H9 (cell line): Measurements from ENCODE around the gene ST3GAL5. TPM values are rescaled to one million over a fixed set of nuclear protein-coding genes. Genes with fewer than 3 reads are reported as not detected.

Experiments used
- DNase-seq: peaks from one replicate; pipeline ENCODE4 v3.0.0-alpha.2; 2017
- H2AFZ ChIP-seq: one replicate; pipeline ENCODE4 v1.6.1; 2013; ENCODE audit warnings: mild to moderate bottlenecking, low read length, control low read depth, moderate library complexity
- H2AK5ac ChIP-seq: 2 replicates; pipeline ENCODE4 v1.6.1; 2013; ENCODE audit warnings: low read length, control low read depth, mixed read lengths; ENCODE audit not compliant: insufficient read length
- H2BK120ac ChIP-seq: one replicate; pipeline ENCODE4 v1.6.1; 2013; ENCODE audit warnings: low read depth, mild to moderate bottlenecking, low read length, control low read depth, inconsistent platforms; ENCODE audit not compliant: poor library complexity, severe bottlenecking
- H2BK12ac ChIP-seq: 2 replicates; pipeline ENCODE4 v1.6.1; 2013; ENCODE audit warnings: low read length, control low read depth, mixed read lengths, low read depth; ENCODE audit not compliant: insufficient read length
- H2BK15ac ChIP-seq: 2 replicates; pipeline ENCODE4 v1.6.1; 2013; ENCODE audit warnings: low read depth, low read length, control low read depth
- H2BK20ac ChIP-seq: one replicate; pipeline ENCODE4 v1.6.1; 2013; ENCODE audit warnings: low read depth, mild to moderate bottlenecking, low read length, control low read depth, inconsistent platforms; ENCODE audit not compliant: poor library complexity, severe bottlenecking
- H2BK5ac ChIP-seq: 2 replicates; pipeline ENCODE4 v1.6.1; 2013; ENCODE audit warnings: low read length, control low read depth, mixed read lengths; ENCODE audit not compliant: insufficient read length
- H3K14ac ChIP-seq: 2 replicates; pipeline ENCODE4 v1.6.1; 2013; ENCODE audit warnings: low read length, control low read depth; ENCODE audit not compliant: insufficient read depth
- H3K18ac ChIP-seq: 2 replicates; pipeline ENCODE4 v1.6.1; 2013; ENCODE audit warnings: low read depth, mild to moderate bottlenecking, mixed read lengths, low read length, control low read depth; ENCODE audit not compliant: insufficient read length
- H3K23ac ChIP-seq: 2 replicates; pipeline ENCODE4 v1.6.1; 2013; ENCODE audit warnings: low read length, control low read depth, mixed read lengths, low read depth; ENCODE audit not compliant: insufficient read length
- H3K23me2 ChIP-seq: 2 replicates; pipeline ENCODE4 v1.6.1; 2013; ENCODE audit warnings: low read depth, mild to moderate bottlenecking, mixed read lengths, low read length, control low read depth; ENCODE audit not compliant: insufficient read length, poor library complexity, severe bottlenecking
- H3K27ac ChIP-seq: 2 replicates; pipeline ENCODE4 v1.5.1; 2013; ENCODE audit warnings: low read length, control low read depth, mixed read lengths, low read depth; ENCODE audit not compliant: insufficient read length
- H3K27me3 ChIP-seq: 2 replicates; pipeline ENCODE4 v1.6.1; 2013; ENCODE audit warnings: low read length, control low read depth, inconsistent platforms; ENCODE audit not compliant: insufficient read depth
- H3K4ac ChIP-seq: 2 replicates; pipeline ENCODE4 v1.6.1; 2013; ENCODE audit warnings: low read depth, mild to moderate bottlenecking, control low read depth, inconsistent platforms, low read length, moderate library complexity
- H3K4me1 ChIP-seq: 2 replicates; pipeline ENCODE4 v1.6.1; 2013; ENCODE audit warnings: low read length, control low read depth, inconsistent platforms; ENCODE audit not compliant: insufficient read depth
- H3K4me2 ChIP-seq: 2 replicates; pipeline ENCODE4 v1.6.1; 2013; ENCODE audit warnings: low read length, control low read depth, mixed read lengths; ENCODE audit not compliant: insufficient read length, insufficient read depth
- H3K56ac ChIP-seq: 2 replicates; pipeline ENCODE4 v1.6.1; 2013; ENCODE audit warnings: low read depth, mild to moderate bottlenecking, mixed read lengths, low read length, control low read depth; ENCODE audit not compliant: insufficient read length
- H3K79me1 ChIP-seq: 2 replicates; pipeline ENCODE4 v1.6.1; 2013; ENCODE audit warnings: low read depth, mild to moderate bottlenecking, moderate library complexity, low read length, control low read depth, inconsistent platforms; ENCODE audit not compliant: insufficient read depth, poor library complexity, severe bottlenecking
- H3K79me2 ChIP-seq: 2 replicates; pipeline ENCODE4 v1.6.1; 2013; ENCODE audit warnings: low read length, control low read depth, inconsistent platforms; ENCODE audit not compliant: insufficient read depth
- H3K9ac ChIP-seq: 2 replicates; pipeline ENCODE4 v1.6.1; 2013; ENCODE audit warnings: low read length, control low read depth, mixed read lengths; ENCODE audit not compliant: insufficient read length; ENCODE audit errors: extremely low read depth
- H3K9me3 ChIP-seq: one replicate; pipeline ENCODE4 v1.6.1; 2013; ENCODE audit warnings: low read depth, low read length, inconsistent platforms; ENCODE audit not compliant: control insufficient read depth
- H3T11ph ChIP-seq: one replicate; pipeline ENCODE4 v1.6.1; 2013; ENCODE audit warnings: mild to moderate bottlenecking, low read length, control low read depth, inconsistent platforms
- H4K20me1 ChIP-seq: one replicate; pipeline ENCODE4 v1.6.1; 2013; ENCODE audit not compliant: control insufficient read depth, insufficient read length, insufficient read depth
- H4K5ac ChIP-seq: 2 replicates; pipeline ENCODE4 v1.6.1; 2013; ENCODE audit warnings: low read depth, mild to moderate bottlenecking, mixed read lengths, low read length, control low read depth; ENCODE audit not compliant: insufficient read length
- H4K8ac ChIP-seq: replicated peaks from 2 replicates; pipeline ENCODE4 v1.6.1; 2013; ENCODE audit warnings: low read length, control low read depth, mixed read lengths, low read depth; ENCODE audit not compliant: insufficient read length
- H4K91ac ChIP-seq: 2 replicates; pipeline ENCODE4 v1.6.1; 2013; ENCODE audit warnings: low read depth, mild to moderate bottlenecking, moderate library complexity, mixed read lengths, low read length, control low read depth; ENCODE audit not compliant: insufficient read length
- H3K27ac Mint-ChIP-seq, 3 experiments: 2 replicates in 2 of 3; 3 replicates in 1 of 3; pipeline ENCODE4 v1.8.0; 2020 to 2021; ENCODE audit warnings: mixed read lengths in 3 of 3, mild to moderate bottlenecking in 1 of 3, moderate library complexity in 1 of 3
- H3K27me3 Mint-ChIP-seq: 2 replicates; pipeline ENCODE4 v1.8.0; 2021; ENCODE audit warnings: low read depth, mild to moderate bottlenecking, moderate library complexity, mixed read lengths
- H3K36me3 Mint-ChIP-seq, 3 experiments: 2 replicates in 2 of 3; 3 replicates in 1 of 3; pipeline ENCODE4 v1.8.0; 2020 to 2021; ENCODE audit warnings: low read depth in 3 of 3, mixed read lengths in 3 of 3; ENCODE audit not compliant: insufficient read depth in 1 of 3
- H3K4me1 Mint-ChIP-seq, 2 experiments: 2 replicates each; pipeline ENCODE4 v1.8.0; 2020; ENCODE audit warnings: mixed read lengths in 2 of 2
- H3K4me3 Mint-ChIP-seq, 2 experiments: 2 replicates in 1 of 2; 3 replicates in 1 of 2; pipeline ENCODE4 v1.8.0; 2020 to 2021; ENCODE audit warnings: mild to moderate bottlenecking in 2 of 2, mixed read lengths in 2 of 2, moderate library complexity in 1 of 2
- H3K9me3 Mint-ChIP-seq, 2 experiments: 2 replicates in 1 of 2; 3 replicates in 1 of 2; pipeline ENCODE4 v1.8.0; 2020; ENCODE audit warnings: mild to moderate bottlenecking in 2 of 2, mixed read lengths in 2 of 2, moderate library complexity in 1 of 2
- CTCF ChIP-seq: fragments of 200-600 bp; sonication (generic); conservative IDR thresholded peaks from 3 replicates; pipeline ENCODE4 v1.8.0; 2021; ENCODE audit warnings: antibody characterized with exemption, mild to moderate bottlenecking
- WGBS: extraction: QIAGEN DNeasy Blood & Tissue Kit; methylation state at CpG from one replicate; pipeline ENCODE4 v1.1.7; 2013; ENCODE audit warnings: missing lambda C conversion rate, low lambda C conversion rate, mixed read lengths; ENCODE audit not compliant: insufficient read length; ENCODE audit errors: extremely low coverage; 5-methylcytosine and 5-hydroxymethylcytosine counted together
- total RNA-seq: library from RNA; stranded (reverse); gene quantifications from 2 replicates; pipeline ENCODE4 v1.2.1, GENCODE V29; 2021

The ST3GAL5 gene
- total RNA-seq, 1 experiment from 2014 or later, result 3.3 TPM

GRCh38 chr2:85812094-85812735 is 76.6 kb downstream of the ST3GAL5 start:
- no CpG with 5 or more reads among the region's 10 CpGs for WGBS

More at GRCh38 chr2:85812094-85812735, 76.6 kb downstream of the ST3GAL5 start:
- Histone ChIP-seq H3K4me1 (no peaks in the 10 kb centered on the region; the same call in 1 of the 2 replicates), H3K4ac (no peak overlapping the region), H3K27me3 (no peaks in the 10 kb centered on the region), H2BK20ac (no peak overlapping the region), H3K27ac (no peak overlapping the region), H3K23me2 (no peaks in the 10 kb centered on the region), H3K18ac (no peak overlapping the region), H3T11ph (no peak overlapping the region), H3K9me3 (no peaks in the 10 kb centered on the region), H3K23ac (no peak overlapping the region), H2BK12ac (no peak overlapping the region), H4K5ac (no peak overlapping the region), H3K56ac (no peak overlapping the region), H3K9ac (no peak overlapping the region), H2AK5ac (no peak overlapping the region), H3K4me2 (no peak overlapping the region), H4K20me1 (peaks cover 2% of the 10 kb centered on the region), H2BK5ac (no peak overlapping the region), H2BK120ac (no peak overlapping the region), H4K91ac (no peak overlapping the region), H3K79me1 (no peaks in the 10 kb centered on the region), H4K8ac (no peak overlapping the region), H2AFZ (no peak overlapping the region), H2BK15ac (no peak overlapping the region), H3K79me2 (no peaks in the 10 kb centered on the region), H3K14ac (no peak overlapping the region)
- H3K36me3 Mint-ChIP-seq, result no peaks in the 10 kb centered on the region
- no peak overlapping the region for H3K27ac Mint-ChIP-seq
- H3K27me3 Mint-ChIP-seq, result peaks cover 18% of the 10 kb centered on the region
- H3K4me1 Mint-ChIP-seq, result peaks cover 0 to 9% of the 10 kb centered on the region in 2 experiments; a peak in 3 of 4 replicates
- TF ChIP-seq CTCF, result no peak
- no peak overlapping the region for H3K4me3 Mint-ChIP-seq
- DNase-seq, result no peak
- H3K9me3 Mint-ChIP-seq, result no peaks in the 10 kb centered on the region; a peak in 1 of 5 replicates
